DMS53 treated with DMSO at 0.1 percent for 48 hours (cell line): ENCODE data around the gene IL4I1.
"Not testable (repeated sequence)": the region's sequence is repeated elsewhere in the genome, so short reads cannot be mapped to it uniquely, and the experiment has no call there.

Source experiments
- DNase-seq: peaks from one replicate; lab custom pipeline; 2025; ENCODE audit not compliant: unreplicated experiment; lab: John Stamatoyannopoulos, UW

The IL4I1 gene

GRCh38 chr19:49924881-49925210 lies 28.2 kb upstream of the IL4I1 start:
- not testable (repeated sequence) for DNase-seq

- no peak for DNase-seq
These were observed 27.6 kb upstream of the IL4I1 start for GRCh38 chr19:49924004-49924880.

GRCh38 chr19:49923055-49924003 lies 26.6 kb upstream of the IL4I1 start:
- no peak for DNase-seq

GRCh38 chr19:49921871-49922795 lies 25.4 kb upstream of the IL4I1 start:
- no peak for DNase-seq

GRCh38 chr19:49920624-49921363 lies 24.1 kb upstream of the IL4I1 start:
- no peak for DNase-seq

- DNase-seq: no peak
These were observed 21.4 kb upstream of the IL4I1 start for GRCh38 chr19:49918089-49918488.

GRCh38 chr19:49916839-49917733 lies 20.4 kb upstream of the IL4I1 start:
- no peak for DNase-seq

- DNase-seq: no peak
These were observed 18.6 kb upstream of the IL4I1 start for GRCh38 chr19:49915271-49915670.

- no peak for DNase-seq
These were observed 17.0 kb upstream of the IL4I1 start for GRCh38 chr19:49913720-49914119.

GRCh38 chr19:49912965-49913685 lies 16.4 kb upstream of the IL4I1 start:
- no peak for DNase-seq

GRCh38 chr19:49911381-49912145 lies 14.9 kb upstream of the IL4I1 start:
- DNase-seq: no peak

GRCh38 chr19:49910179-49910578 lies 13.5 kb upstream of the IL4I1 start:
- no peak for DNase-seq

GRCh38 chr19:49908480-49909420 lies 12.1 kb upstream of the IL4I1 start:
- no peak for DNase-seq

- no peak for DNase-seq
These were observed 11.2 kb upstream of the IL4I1 start for GRCh38 chr19:49907745-49908446.

GRCh38 chr19:49906879-49907564 lies 10.3 kb upstream of the IL4I1 start:
- DNase-seq: no peak

- DNase-seq: no peak
These were observed 7.4 kb upstream of the IL4I1 start for GRCh38 chr19:49904136-49904535.
